ENCODE measurements around the gene MAGEA4. TPM values are rescaled to one million over a fixed set of nuclear protein-coding genes. Genes with fewer than 3 reads are reported as not detected.

MAGEA4 gene
- total RNA-seq, 1 donor from 2014 or later = not detected

DNA sequence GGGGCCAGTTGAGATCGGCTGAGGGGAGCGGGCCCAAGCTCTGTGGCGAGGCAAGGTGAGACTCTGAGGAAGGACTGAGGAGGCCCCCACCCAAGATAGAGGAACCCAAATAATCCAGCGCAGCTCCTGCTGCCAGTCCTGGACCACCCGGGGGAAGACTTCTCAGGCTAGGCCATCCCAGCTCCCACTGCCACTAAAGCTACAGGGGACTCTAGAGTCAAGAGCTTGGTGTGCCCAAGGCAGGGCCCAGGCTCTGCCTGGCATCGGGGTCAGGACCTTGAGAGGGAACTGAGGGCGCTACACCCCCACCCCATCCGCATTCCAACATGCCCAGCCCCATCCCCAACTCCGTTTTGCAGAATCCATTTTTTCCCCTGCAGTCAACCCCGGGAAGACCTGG is 8.6 kb downstream of the MAGEA4 start:
- ATAC-seq (ENCODE audit: poor library complexity) (no peak), DNase-seq (no peak)
- intact Hi-C loops (cut with DNase I) = no loop called here

DNA sequence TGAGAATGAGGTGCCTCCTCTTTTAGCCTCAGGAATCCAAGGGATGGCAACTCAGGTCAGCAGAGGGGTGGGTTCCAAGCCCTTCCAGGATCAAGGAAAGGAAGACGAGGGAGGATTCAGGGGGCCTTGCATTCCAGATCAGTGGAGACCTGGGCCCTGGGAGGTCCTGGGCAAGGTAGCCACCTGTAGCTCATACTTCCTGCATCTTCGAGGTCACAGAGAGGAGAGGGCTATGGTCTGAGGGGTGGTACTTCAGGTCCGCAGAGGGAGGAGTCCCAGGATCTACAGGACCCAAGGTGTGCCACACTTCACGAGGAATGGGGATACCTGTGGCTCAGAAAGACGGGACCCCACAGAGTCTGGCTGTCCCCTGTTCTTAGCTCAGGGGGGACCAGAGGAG is 9.2 kb downstream of the MAGEA4 start:
- no peak for ATAC-seq (ENCODE audit: poor library complexity)
- intact Hi-C loops (cut with DNase I) = no loop called here
- no peak for DNase-seq

DNA sequence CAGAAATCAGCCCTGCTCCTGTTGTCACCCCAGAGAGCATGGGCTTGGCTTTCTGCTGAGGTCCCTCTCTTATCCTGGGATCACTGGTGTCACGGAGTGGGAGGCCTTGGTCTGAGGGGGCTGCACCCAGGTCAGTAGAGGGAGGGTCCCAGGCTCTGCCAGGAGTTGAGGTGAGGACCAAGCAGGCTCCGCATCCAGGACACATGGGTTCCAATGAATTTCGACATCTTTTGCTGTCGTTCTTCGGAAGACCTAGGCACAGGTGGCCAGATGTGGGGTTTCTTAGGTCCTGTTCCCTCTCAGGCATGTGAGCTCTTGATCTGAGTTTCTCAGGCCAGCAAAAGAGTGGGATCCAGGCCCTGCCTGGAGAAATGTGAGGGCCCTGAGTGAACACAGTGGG is 10.0 kb downstream of the MAGEA4 start:
- intact Hi-C loops (cut with DNase I) = no loop called here
- DNase-seq (no peak), ATAC-seq (ENCODE audit: poor library complexity) (no peak)

- intact Hi-C loops (cut with DNase I) = no loop called here
Observed at GRCh38 chrX:151923648-151924047, 11.0 kb downstream of the MAGEA4 start.

DNA sequence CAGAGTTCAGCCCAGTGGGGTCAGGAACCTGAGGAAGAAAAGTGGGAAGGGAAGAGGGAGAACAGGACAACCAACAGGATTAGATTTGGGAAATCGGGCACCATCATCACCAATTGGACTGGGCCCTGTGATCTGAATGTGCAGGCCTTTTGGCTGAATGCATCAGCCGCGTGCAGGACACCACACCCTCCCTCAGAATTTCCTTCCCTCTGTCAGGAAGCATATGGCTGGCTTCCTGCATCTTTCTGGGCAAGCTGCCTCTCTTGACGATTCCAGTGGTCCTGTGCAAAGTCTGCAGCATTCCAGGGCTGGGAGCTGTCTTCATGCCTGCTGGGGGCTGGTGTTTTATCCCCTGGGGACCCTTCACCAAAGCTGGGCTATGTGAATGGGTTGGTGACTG is 16.4 kb downstream of the MAGEA4 start:
- DNase-seq (no peak), ATAC-seq (ENCODE audit: poor library complexity) (no peak)
- intact Hi-C loops (cut with DNase I) = no loop called here

More at GRCh38 chrX:151923648-151924047, 11.0 kb downstream of the MAGEA4 start:
- DNase-seq (no peak), ATAC-seq (ENCODE audit: poor library complexity) (no peak)

- intact Hi-C loops (cut with DNase I) = no loop called here
- no peak for ATAC-seq (ENCODE audit: poor library complexity)
- no peak for DNase-seq
Observed at GRCh38 chrX:151935358-151935757, 22.7 kb downstream of the MAGEA4 start.

GRCh38 chrX:151938172-151938571 is 25.5 kb downstream of the MAGEA4 start:
- no peak for ATAC-seq (ENCODE audit: poor library complexity)
- DNase-seq = no peak
- intact Hi-C loops (cut with DNase I) = no loop called here

- no peak for DNase-seq
- no peak for ATAC-seq (ENCODE audit: poor library complexity)
- intact Hi-C loops (cut with DNase I) = no loop called here
Observed at GRCh38 chrX:151954730-151955129, 42.0 kb downstream of the MAGEA4 start.

DNA sequence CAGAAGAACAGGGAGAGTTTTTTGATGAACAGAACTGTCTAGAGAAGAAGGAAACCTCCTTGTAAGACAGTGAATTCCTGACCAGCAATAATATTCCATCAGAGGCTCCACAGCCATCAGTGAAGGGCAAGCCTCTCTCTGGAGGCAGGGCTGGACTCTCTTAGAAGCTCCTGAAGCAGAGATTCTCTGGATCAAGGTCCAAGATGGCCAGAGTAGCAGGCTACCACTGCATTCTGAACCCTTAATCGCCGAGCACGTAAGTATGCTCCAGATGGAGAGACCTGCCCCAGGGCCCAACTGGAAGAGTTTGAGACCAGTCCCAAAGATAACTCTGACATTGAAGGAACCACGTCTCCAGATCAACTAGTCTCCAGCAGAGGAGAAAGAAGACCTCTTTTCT is 45.4 kb downstream of the MAGEA4 start:
- intact Hi-C loops (cut with DNase I) = no loop called here

GRCh38 chrX:151962034-151962433 is 49.3 kb downstream of the MAGEA4 start:
- DNase-seq = no peak
- ATAC-seq (ENCODE audit: poor library complexity) = no peak

More for the DNA sequence above, 45.4 kb downstream of the MAGEA4 start:
- ATAC-seq (ENCODE audit: poor library complexity) (no peak), DNase-seq (no peak)

DNA sequence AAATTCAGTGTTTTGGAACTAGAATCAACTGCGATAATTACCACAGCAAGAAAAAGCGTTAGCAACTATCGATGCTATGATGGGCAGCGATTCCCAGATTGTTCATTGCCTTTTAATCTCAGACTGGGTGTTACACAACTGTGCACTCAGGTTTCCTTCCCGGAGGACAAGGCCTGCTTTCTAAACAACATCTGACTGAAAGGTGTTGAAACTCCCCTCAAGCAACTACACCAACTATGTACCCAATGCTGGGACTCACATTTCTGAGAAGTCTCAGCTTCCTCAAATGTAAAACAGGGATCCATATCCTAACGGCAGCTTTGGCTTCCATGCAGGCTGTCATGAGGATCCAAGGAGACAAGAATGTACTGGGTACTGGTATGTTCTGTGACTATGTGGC is 53.5 kb downstream of the MAGEA4 start:
- intact Hi-C loops (cut with DNase I) = no loop called here
- ATAC-seq (ENCODE audit: poor library complexity) (no peak), DNase-seq (no peak)

More at GRCh38 chrX:151962034-151962433, 49.3 kb downstream of the MAGEA4 start:
- intact Hi-C loops (cut with DNase I) = no loop called here

GRCh38 chrX:151970027-151970426 is 57.3 kb downstream of the MAGEA4 start:
- DNase-seq (no peak), ATAC-seq (ENCODE audit: poor library complexity) (no peak)
- intact Hi-C loops (cut with DNase I) = no loop called here

GRCh38 chrX:151970661-151971060 is 58.0 kb downstream of the MAGEA4 start:
- intact Hi-C loops (cut with DNase I) = no loop called here
- ATAC-seq (ENCODE audit: poor library complexity) (peak; percentile 75), DNase-seq (peak; percentile 86)

DNA sequence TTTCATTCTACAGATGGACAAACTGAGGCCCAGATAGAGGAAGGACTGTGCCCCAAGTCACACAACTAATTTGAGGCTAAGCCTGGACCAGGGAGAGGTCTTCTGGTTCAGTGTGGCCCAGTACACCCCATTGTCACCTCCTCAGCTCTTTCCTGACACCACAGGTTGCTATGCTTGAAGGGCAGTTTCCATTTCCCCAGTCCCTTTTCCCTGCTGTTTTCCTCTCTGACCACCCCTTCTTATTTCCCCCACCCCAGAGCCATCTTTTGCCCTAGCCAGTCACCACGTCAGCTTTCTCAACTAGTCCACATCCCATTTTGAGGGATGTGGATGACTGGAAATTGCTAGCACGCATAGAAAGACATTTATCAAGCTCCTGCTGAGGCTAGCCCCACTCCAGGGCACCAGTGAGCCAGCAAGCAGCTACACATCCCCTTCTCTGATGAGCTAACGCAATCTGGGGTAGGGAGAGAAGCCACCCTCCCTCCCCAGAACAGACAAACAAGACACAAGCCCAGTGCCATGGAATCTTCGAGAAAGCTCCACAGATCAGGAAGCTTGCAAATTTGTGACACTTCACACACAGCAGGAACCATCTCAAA is 60.5 kb downstream of the MAGEA4 start:
- DNase-seq (no peak), ATAC-seq (ENCODE audit: poor library complexity) (no peak)
- intact Hi-C loops (cut with DNase I) = no loop called here

DNA sequence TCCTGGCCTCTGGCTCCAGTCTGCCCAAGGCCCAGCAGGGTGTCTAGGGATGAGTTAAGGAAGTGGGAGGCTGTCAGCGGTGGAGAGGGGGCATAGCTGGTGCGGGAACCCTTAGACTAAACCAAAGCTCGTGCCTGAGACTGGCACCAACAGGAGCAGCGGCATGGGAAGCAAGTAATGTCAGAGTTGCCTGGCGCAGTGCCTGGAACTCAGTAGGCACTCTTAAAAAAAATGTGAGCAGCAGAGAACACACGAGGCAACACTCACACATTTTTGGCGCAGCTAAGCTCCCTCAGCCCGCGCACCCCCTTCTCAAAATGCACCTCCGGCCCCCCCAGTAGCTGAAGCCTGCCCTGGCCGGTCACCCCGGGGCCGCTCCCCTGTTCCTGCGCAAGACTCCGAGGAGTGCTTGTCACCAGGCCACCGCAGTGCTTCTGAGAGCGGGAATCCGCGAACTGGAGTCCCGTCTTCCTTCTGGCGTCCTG is 61.2 kb downstream of the MAGEA4 start:
- DNase-seq (peak; percentile 61), ATAC-seq (ENCODE audit: poor library complexity) (peak; percentile 54)
- intact Hi-C loops (cut with DNase I) = no loop called here

Small RNA genes within 50 kb of the gene (microRNA-seq; reads per million reads assigned to microRNA genes)
- 331 reads per million, percentile 71 among the genes with 10 or more reads in this experiment for gene MIR224
- 571 reads per million, percentile 78 among the genes with 10 or more reads in this experiment for gene MIR452

Other genes with a start within 250 kb of the MAGEA4 start
- gene PRRG3, start 217.4 kb upstream of the MAGEA4 start, total RNA-seq = 2.2 TPM
- 0.22 TPM for gene FATE1, start 196.9 kb upstream of the MAGEA4 start, total RNA-seq
- not detected for gene CNGA2, start 178.1 kb upstream of the MAGEA4 start, total RNA-seq
- 28.0 TPM for gene GABRE, start 61.8 kb downstream of the MAGEA4 start, total RNA-seq
- gene MAGEA10, start 225.7 kb downstream of the MAGEA4 start, total RNA-seq = not detected

Data from Right ventricle myocardium superior (tissue), 1 donor.